Trophoblast cell (in vitro differentiated cells and primary cell): ENCODE data around the gene ULK1.

Source experiments
- DNase-seq, 2 donors: peaks; one replicate each; pipeline ENCODE4 v3.0.0-alpha.2; 2016
- H2AFZ ChIP-seq: 2 replicates; pipeline ENCODE4 v1.6.1; 2013; ENCODE audit warnings: low read length, moderate library complexity, mild to moderate bottlenecking; ENCODE audit not compliant: insufficient read depth, poor library complexity
- H2AK5ac ChIP-seq: 2 replicates; pipeline ENCODE4 v1.6.1; 2013; ENCODE audit warnings: mild to moderate bottlenecking, low read length
- H2BK120ac ChIP-seq: 2 replicates; pipeline ENCODE4 v1.6.1; 2013; ENCODE audit warnings: low read length, mild to moderate bottlenecking, moderate library complexity; ENCODE audit not compliant: insufficient read depth, poor library complexity
- H2BK12ac ChIP-seq: 2 replicates; pipeline ENCODE4 v1.6.1; 2013; ENCODE audit warnings: mild to moderate bottlenecking, low read length, moderate library complexity
- H2BK5ac ChIP-seq: 2 replicates; pipeline ENCODE4 v1.6.1; 2013; ENCODE audit warnings: low read length, low read depth, moderate library complexity, mild to moderate bottlenecking; ENCODE audit not compliant: poor library complexity
- H3K14ac ChIP-seq: 2 replicates; pipeline ENCODE4 v1.6.1; 2013; ENCODE audit warnings: mild to moderate bottlenecking, low read length
- H3K18ac ChIP-seq: 2 replicates; pipeline ENCODE4 v1.6.1; 2013; ENCODE audit warnings: mild to moderate bottlenecking, low read length
- H3K23ac ChIP-seq: 2 replicates; pipeline ENCODE4 v1.6.1; 2013; ENCODE audit warnings: low read length
- H3K27ac ChIP-seq: 2 replicates; pipeline ENCODE4 v1.5.1; 2013; ENCODE audit warnings: low read depth, mild to moderate bottlenecking, inconsistent platforms, low read length, moderate library complexity
- H3K27me3 ChIP-seq: 2 replicates; pipeline ENCODE4 v1.6.1; 2013; ENCODE audit warnings: inconsistent platforms, mild to moderate bottlenecking, low read length, moderate library complexity; ENCODE audit not compliant: insufficient read depth
- H3K36me3 ChIP-seq, 2 experiments: 1 replicate in 1 of 2; 2 replicates in 1 of 2; pipeline ENCODE4 v1.6.1; 2013; ENCODE audit warnings: low read length in 2 of 2, mild to moderate bottlenecking in 2 of 2, moderate library complexity in 1 of 2; ENCODE audit not compliant: insufficient read depth in 2 of 2, control insufficient read depth in 1 of 2
- H3K4ac ChIP-seq: 2 replicates; pipeline ENCODE4 v1.6.1; 2013; ENCODE audit warnings: low read depth, mild to moderate bottlenecking, low read length, moderate library complexity
- H3K4me1 ChIP-seq, 2 experiments: 1 replicate in 1 of 2; 2 replicates in 1 of 2; pipeline ENCODE4 v1.6.1; 2013; ENCODE audit warnings: low read length in 2 of 2, mild to moderate bottlenecking in 2 of 2, moderate library complexity in 1 of 2; ENCODE audit not compliant: insufficient read depth in 2 of 2, control insufficient read depth in 1 of 2
- H3K4me2 ChIP-seq: 2 replicates; pipeline ENCODE4 v1.6.1; 2013; ENCODE audit warnings: inconsistent platforms, mild to moderate bottlenecking, low read length, moderate library complexity
- H3K4me3 ChIP-seq: 2 replicates; pipeline ENCODE4 v1.5.1; 2013; ENCODE audit warnings: mild to moderate bottlenecking, low read depth, low read length, inconsistent platforms
- H3K79me1 ChIP-seq: one replicate; pipeline ENCODE4 v1.6.1; 2013; ENCODE audit warnings: low read length
- H3K79me2 ChIP-seq: 2 replicates; pipeline ENCODE4 v1.6.1; 2013; ENCODE audit warnings: low read length, mild to moderate bottlenecking; ENCODE audit not compliant: control insufficient read depth, insufficient read depth, poor library complexity
- H3K9ac ChIP-seq: 2 replicates; pipeline ENCODE4 v1.6.1; 2013; ENCODE audit warnings: mild to moderate bottlenecking, low read length
- H3K9me3 ChIP-seq: 2 replicates; pipeline ENCODE4 v1.6.1; 2013; ENCODE audit warnings: low read depth, mild to moderate bottlenecking, control low read depth, inconsistent platforms, low read length; ENCODE audit not compliant: insufficient read depth
- H4K12ac ChIP-seq: 2 replicates; pipeline ENCODE4 v1.6.1; 2013; ENCODE audit warnings: low read depth, mild to moderate bottlenecking, low read length, moderate library complexity
- H4K8ac ChIP-seq: 2 replicates; pipeline ENCODE4 v1.6.1; 2013; ENCODE audit warnings: low read depth, mild to moderate bottlenecking, low read length, moderate library complexity
- H4K91ac ChIP-seq: one replicate; pipeline ENCODE4 v1.6.1; 2013; ENCODE audit warnings: low read depth, mild to moderate bottlenecking, low read length, moderate library complexity
- WGBS: extraction: QIAGEN DNeasy Blood & Tissue Kit; methylation state at CpG from one replicate; pipeline ENCODE4 v1.1.7; 2013; ENCODE audit warnings: missing lambda C conversion rate; ENCODE audit not compliant: insufficient read length, insufficient coverage; ENCODE audit errors: extremely low coverage; 5-methylcytosine and 5-hydroxymethylcytosine counted together

ULK1 gene

DNA sequence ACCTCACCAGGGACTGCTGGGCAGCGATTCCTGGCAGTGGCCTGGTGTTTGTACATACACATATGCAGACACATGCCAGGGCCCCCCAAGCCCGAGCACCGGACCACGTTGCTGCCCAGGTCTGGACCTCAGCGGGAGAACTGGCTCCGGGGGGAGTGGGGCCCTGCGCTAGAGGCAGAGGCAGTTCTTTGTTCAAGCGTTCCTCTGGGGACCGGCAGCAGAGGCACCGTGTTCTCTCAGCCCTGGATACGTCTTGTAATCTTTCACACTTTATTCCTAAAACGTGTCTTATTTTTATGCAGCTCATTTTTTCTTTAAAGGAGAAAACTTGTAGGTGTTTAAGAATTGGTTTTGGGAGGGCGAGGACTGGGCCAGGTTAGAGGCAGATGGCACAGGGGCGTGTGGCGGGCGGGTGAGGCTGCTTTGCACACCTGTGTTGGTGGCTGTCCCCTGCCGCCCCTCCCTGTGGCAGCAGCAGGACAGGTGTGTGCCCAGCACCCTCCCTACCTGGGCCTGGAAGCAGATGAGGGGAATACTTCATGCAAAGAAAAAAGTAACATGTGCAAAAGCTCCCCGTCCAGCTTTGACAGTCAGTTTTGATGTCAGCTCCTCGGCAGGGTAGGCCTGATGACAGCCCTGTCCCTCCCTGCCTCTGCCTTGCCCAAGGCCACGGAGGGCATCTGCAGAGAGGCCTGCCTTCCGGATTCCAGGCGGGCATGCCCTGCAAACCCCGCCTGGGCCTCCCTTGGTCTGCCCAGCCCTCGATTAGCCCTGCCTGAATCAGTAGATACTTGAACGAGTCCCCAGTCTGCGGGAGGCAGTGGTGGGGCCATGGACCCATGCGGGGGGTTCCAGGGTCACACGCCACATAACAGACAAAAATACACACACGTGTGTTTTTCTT is 27.7 kb downstream of the ULK1 start:
- WGBS, result no CpG with 5 or more reads among the region's 29 CpGs
- no peak overlapping the region for H4K91ac ChIP-seq

DNA sequence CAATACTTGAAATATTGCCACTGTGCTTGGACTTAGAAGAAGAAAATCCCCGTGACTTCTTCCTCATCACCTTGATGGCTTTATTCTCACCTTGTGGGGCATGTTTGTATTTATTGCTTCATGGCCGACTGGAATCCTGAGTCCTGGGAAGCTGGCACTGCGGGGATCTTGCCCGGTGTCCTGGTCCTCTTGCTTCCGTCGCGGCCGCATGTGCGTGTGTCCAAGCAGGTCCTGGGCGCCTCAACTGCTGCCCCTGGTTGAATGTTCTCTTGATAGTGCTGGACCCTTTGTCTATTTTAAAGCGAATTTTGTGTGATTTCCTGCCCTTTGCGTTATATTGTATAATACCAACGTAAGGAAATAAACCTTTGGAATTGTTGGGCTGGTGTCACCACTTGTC is 28.4 kb downstream of the ULK1 start:
- Histone ChIP-seq H3K14ac (no peak overlapping the region), H4K8ac (no peak overlapping the region), H2BK5ac (no peak overlapping the region), H4K12ac (no peak overlapping the region), H2AK5ac (no peak overlapping the region), H3K36me3 (peaks cover 51 to 54% of the 10 kb centered on the region in 2 experiments), H3K79me1 (no peaks in the 10 kb centered on the region), H3K4me2 (no peak overlapping the region), H3K27ac (no peak overlapping the region), H3K9ac (no peak overlapping the region), H4K91ac (no peak overlapping the region), H3K4ac (no peak overlapping the region), H2BK120ac (no peak overlapping the region), H2AFZ (no peak overlapping the region), H3K27me3 (no peaks in the 10 kb centered on the region), H3K4me1 (no peaks in the 10 kb centered on the region), H3K79me2 (no peaks in the 10 kb centered on the region), H3K18ac (no peak overlapping the region), H3K9me3 (peaks cover 4% of the 10 kb centered on the region), H3K4me3 (no peak overlapping the region), H3K23ac (no peak overlapping the region), H2BK12ac (no peak overlapping the region)
- no peak for DNase-seq
- no CpG with 5 or more reads among the region's 13 CpGs for WGBS

More for the DNA sequence above, 27.7 kb downstream of the ULK1 start:
- H2AFZ ChIP-seq, result no peak overlapping the region
- H3K18ac ChIP-seq, result no peak overlapping the region
- no peak overlapping the region for H3K14ac ChIP-seq
- no peak overlapping the region for H4K8ac ChIP-seq
- no peak overlapping the region for H3K23ac ChIP-seq
- no peak overlapping the region for H2BK5ac ChIP-seq
- no peaks in the 10 kb centered on the region for H3K4me1 ChIP-seq
- no peak overlapping the region for H3K4me2 ChIP-seq
- no peak for DNase-seq
- no peak overlapping the region for H2BK12ac ChIP-seq
- H3K9ac ChIP-seq, result no peak overlapping the region
- H3K36me3 ChIP-seq, result peaks cover 56 to 60% of the 10 kb centered on the region in 2 experiments
- no peaks in the 10 kb centered on the region for H3K79me1 ChIP-seq
- H3K4ac ChIP-seq, result no peak overlapping the region
- H3K79me2 ChIP-seq, result no peaks in the 10 kb centered on the region
- H4K12ac ChIP-seq, result no peak overlapping the region
- peak overlapping the region; percentile 49 for H3K4me3 ChIP-seq
- H2BK120ac ChIP-seq, result no peak overlapping the region
- no peak overlapping the region for H2AK5ac ChIP-seq
- H3K27me3 ChIP-seq, result no peaks in the 10 kb centered on the region
- peaks cover 2% of the 10 kb centered on the region for H3K9me3 ChIP-seq
- H3K27ac ChIP-seq, result no peak overlapping the region

DNA sequence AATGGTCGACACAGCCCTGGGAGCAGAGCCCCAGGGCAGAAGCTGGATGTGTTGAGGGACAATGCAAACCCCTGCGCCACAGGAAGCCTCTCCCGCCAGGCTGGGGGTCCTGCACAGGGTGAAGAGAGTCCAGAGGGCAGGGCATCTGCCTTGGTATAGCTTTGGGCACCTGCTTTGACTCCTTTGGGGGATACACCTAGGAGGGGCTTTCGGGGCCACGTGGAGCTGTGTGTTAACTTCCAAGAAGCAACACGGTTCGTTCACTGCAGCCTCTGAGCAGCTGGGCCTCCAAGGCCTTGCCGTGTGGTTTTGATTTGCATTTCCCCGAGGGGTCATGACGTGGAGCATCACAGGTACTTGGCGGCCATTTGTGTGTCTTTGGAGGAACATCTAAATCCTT is 28.8 kb downstream of the ULK1 start:
- Histone ChIP-seq H2BK5ac (no peak overlapping the region), H2BK120ac (no peak overlapping the region), H3K18ac (no peak overlapping the region), H3K4ac (no peak overlapping the region), H3K79me2 (no peaks in the 10 kb centered on the region), H3K36me3 (peaks cover 46 to 49% of the 10 kb centered on the region in 2 experiments), H3K4me2 (no peak overlapping the region), H2AK5ac (no peak overlapping the region), H3K23ac (no peak overlapping the region), H3K9ac (no peak overlapping the region), H2BK12ac (no peak overlapping the region), H3K4me1 (peaks cover 0 to 2% of the 10 kb centered on the region in 2 experiments), H2AFZ (no peak overlapping the region), H4K91ac (no peak overlapping the region), H3K4me3 (peak overlapping the region; percentile 6), H4K8ac (no peak overlapping the region), H3K27ac (no peak overlapping the region), H3K14ac (no peak overlapping the region), H4K12ac (no peak overlapping the region), H3K79me1 (no peaks in the 10 kb centered on the region), H3K27me3 (no peaks in the 10 kb centered on the region), H3K9me3 (peaks cover 4% of the 10 kb centered on the region)
- WGBS, result no CpG with 5 or more reads among the region's 11 CpGs
- DNase-seq, result no peak

DNA sequence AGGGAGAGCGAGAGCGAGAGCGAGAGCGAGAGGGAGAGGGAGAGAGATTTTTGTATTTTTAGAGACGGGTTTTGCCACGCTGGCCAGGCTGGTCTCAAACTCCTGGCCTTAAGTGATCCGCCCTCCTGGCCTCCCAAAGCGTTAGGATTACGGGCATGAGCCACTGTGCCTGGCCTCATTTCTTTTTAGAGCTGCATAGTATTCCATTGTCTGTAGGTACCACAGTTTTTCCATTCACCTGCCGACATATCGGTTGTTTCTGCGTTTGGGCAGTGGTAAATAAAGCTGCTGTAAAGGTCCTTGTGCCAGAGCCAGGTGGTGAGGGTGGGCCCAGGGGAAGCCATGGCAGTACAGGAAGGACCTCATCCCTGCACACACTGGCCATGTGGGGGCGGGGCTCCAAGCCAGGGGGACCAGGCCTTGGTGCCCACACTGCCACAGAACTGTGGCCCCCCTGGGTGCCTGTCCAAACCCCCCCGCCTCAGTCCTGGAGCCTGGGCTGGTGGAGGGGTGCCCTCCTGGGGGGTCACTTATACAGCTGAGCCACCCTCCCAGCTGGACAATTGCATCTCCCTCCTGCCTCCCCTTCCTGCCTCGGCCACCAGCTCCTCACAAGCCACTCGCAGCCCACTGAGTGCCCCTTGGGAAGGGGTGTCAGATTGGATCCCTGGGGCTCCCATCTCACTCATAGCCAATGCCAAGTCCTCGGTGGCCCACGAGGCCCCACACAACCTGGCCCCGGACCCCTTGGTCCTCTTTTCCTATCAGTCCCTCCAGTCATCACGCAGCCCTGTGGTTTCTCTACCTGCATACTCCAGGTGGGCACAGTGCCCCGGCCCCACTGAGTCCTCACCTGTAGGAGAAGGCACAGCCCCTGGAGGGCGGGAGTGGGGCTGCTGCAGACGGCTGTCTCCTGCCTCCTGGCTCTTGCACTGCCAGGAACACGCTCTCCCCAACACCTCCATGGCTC is 33.0 kb downstream of the ULK1 start:
- no peak overlapping the region for H3K27ac ChIP-seq
- no peak overlapping the region for H2BK12ac ChIP-seq
- H3K9ac ChIP-seq, result no peak overlapping the region
- H2AFZ ChIP-seq, result no peak overlapping the region
- no peak overlapping the region for H2BK5ac ChIP-seq
- WGBS, result no CpG with 5 or more reads among the region's 24 CpGs
- peaks cover 9% of the 10 kb centered on the region for H3K79me1 ChIP-seq
- no peak for DNase-seq
- no peak overlapping the region for H3K14ac ChIP-seq
- H4K91ac ChIP-seq, result no peak overlapping the region
- no peak overlapping the region for H3K4me3 ChIP-seq
- peaks cover 16% of the 10 kb centered on the region in 2 experiments for H3K36me3 ChIP-seq
- peaks cover 2% of the 10 kb centered on the region for H3K9me3 ChIP-seq
- H3K4me1 ChIP-seq, result peaks cover 2 to 6% of the 10 kb centered on the region in 2 experiments
- no peak overlapping the region for H3K4me2 ChIP-seq
- no peak overlapping the region for H3K23ac ChIP-seq
- H2AK5ac ChIP-seq, result no peak overlapping the region
- no peaks in the 10 kb centered on the region for H3K27me3 ChIP-seq
- H3K79me2 ChIP-seq, result peaks cover 11% of the 10 kb centered on the region
- peak overlapping the region; percentile 21 for H4K8ac ChIP-seq
- no peak overlapping the region for H2BK120ac ChIP-seq
- no peak overlapping the region for H3K18ac ChIP-seq
- H4K12ac ChIP-seq, result no peak overlapping the region
- H3K4ac ChIP-seq, result no peak overlapping the region
